K562 (cell line): ENCODE results near the gene SMURF1. TPM values are rescaled to one million over a fixed set of nuclear protein-coding genes. Genes with fewer than 3 reads are reported as not detected.

Experiments
- ATAC-seq: fragments of 200-7000 bp; cut with Tn5 transposase; 3 replicates; pipeline ENCODE4 v1.9.1; 2020; ENCODE audit warnings: moderate library complexity
- BruUV-seq: library from RNA; stranded (reverse); fragments of 400-500 nt; replicated peaks from 2 replicates; lab custom pipeline; 2021; lab: Mats Ljungman, UMichigan
- CTCF ChIA-PET: fragments of 300-600 bp; formaldehyde crosslinking; extraction: SDS; loops from one replicate; lab custom pipeline; 2021; ENCODE audit warnings: low intra/inter-chr PET ratio; lab: Yijun Ruan, JAX
- POLR2A ChIA-PET: fragments of 300-600, 350-650 bp; sonication (Branson Sonifier 250); formaldehyde crosslinking; extraction: SDS; loops from one replicate; lab custom pipeline; 2021; ENCODE audit warnings: antibody characterized with exemption, inconsistent platforms; lab: Yijun Ruan, JAX
- DNase-seq, 4 experiments: peaks; one replicate each; pipeline versions ENCODE4 v3.0.0 to v3.0.0-alpha.2; 2011 to 2018; ENCODE audit warnings: low spot score in 3 of 4, mixed read lengths in 3 of 4; ENCODE audit errors: extremely low read depth in 1 of 4
- FAIRE-seq: peaks from 2 replicates; lab custom pipeline; 2011; peaks lifted over from hg19 to GRCh38; lab: Jason Lieb, UNC
- H2AFZ ChIP-seq: 2 replicates; pipeline ENCODE4 v1.6.0; 2011; ENCODE audit warnings: low read depth, low read length, control low read depth, inconsistent platforms
- H3K27ac ChIP-seq: fragments of 200-600 bp; 3 replicates; pipeline ENCODE4 v1.8.0; 2011; ENCODE audit warnings: low read depth, mild to moderate bottlenecking, control low read depth, inconsistent platforms, low read length, moderate library complexity, mixed read lengths; ENCODE audit errors: extremely low read depth
- H3K27me3 ChIP-seq, 2 experiments: fragments of 300-600 bp in 1 of 2; 2 replicates in 1 of 2; 3 replicates in 1 of 2; pipeline versions ENCODE4 v1.6.0 to v1.8.0; 2011; ENCODE audit warnings: inconsistent platforms in 2 of 2, low read length in 2 of 2, mild to moderate bottlenecking in 1 of 2, mixed read lengths in 1 of 2, moderate library complexity in 1 of 2; ENCODE audit not compliant: control insufficient read depth in 2 of 2, insufficient read depth in 2 of 2
- H3K36me3 ChIP-seq: fragments of 300-600 bp; 3 replicates; pipeline ENCODE4 v1.8.0; 2011; ENCODE audit warnings: mild to moderate bottlenecking, low read length, inconsistent platforms; ENCODE audit not compliant: control insufficient read depth, insufficient read depth
- H3K4me1 ChIP-seq, 2 experiments: fragments of 200-600 bp in 1 of 2; replicated peaks in 1 of 2; 2 replicates in 1 of 2; 3 replicates in 1 of 2; pipeline versions ENCODE4 v1.5.1 to v1.8.0; 2011; ENCODE audit warnings: inconsistent platforms in 2 of 2, low read length in 2 of 2, mild to moderate bottlenecking in 1 of 2, mixed read lengths in 1 of 2, moderate library complexity in 1 of 2; ENCODE audit not compliant: control insufficient read depth in 2 of 2, insufficient read depth in 2 of 2
- H3K4me2 ChIP-seq: 2 replicates; pipeline ENCODE4 v1.6.1; 2011; ENCODE audit warnings: low read length, control low read depth, inconsistent platforms, mixed read lengths; ENCODE audit not compliant: insufficient read depth
- H3K4me3 ChIP-seq: fragments of 200-600 bp; sonication (generic), shearing (Covaris generic); 2 replicates; pipeline ENCODE4 v1.5.1; 2016; ENCODE audit warnings: control low read depth, inconsistent platforms
- H3K79me2 ChIP-seq: fragments of 200-600 bp; 3 replicates; pipeline ENCODE4 v1.8.0; 2011; ENCODE audit warnings: low read length, inconsistent platforms; ENCODE audit not compliant: control insufficient read depth, insufficient read depth
- H3K9ac ChIP-seq, 2 experiments: 2 replicates each; pipeline versions ENCODE4 v1.6.0 to v1.6.1; 2011; ENCODE audit warnings: low read depth in 2 of 2, low read length in 2 of 2, control low read depth in 1 of 2, inconsistent platforms in 1 of 2, mild to moderate bottlenecking in 1 of 2, mixed read lengths in 1 of 2; ENCODE audit not compliant: insufficient read depth in 1 of 2
- H3K9me1 ChIP-seq: one replicate; pipeline ENCODE4 v1.6.0; 2011; ENCODE audit warnings: inconsistent platforms, mild to moderate bottlenecking, low read length, moderate library complexity; ENCODE audit not compliant: control insufficient read depth, insufficient read depth
- H3K9me3 ChIP-seq: replicated peaks from 2 replicates; pipeline ENCODE4 v1.5.1; 2011; ENCODE audit warnings: low read depth, low read length, inconsistent platforms; ENCODE audit not compliant: control insufficient read depth, insufficient read depth
- H4K20me1 ChIP-seq: replicated peaks from 2 replicates; pipeline ENCODE4 v1.6.1; 2011; ENCODE audit warnings: low read length, inconsistent platforms, mixed read lengths; ENCODE audit not compliant: control insufficient read depth, insufficient read depth
- FOXA1 ChIP-seq: fragments of 450-650 bp; IDR thresholded peaks from 2 replicates; pipeline ENCODE4 v1.6.1; 2016; ENCODE audit warnings: mild to moderate bottlenecking, borderline replicate concordance
- MNT ChIP-seq, 2 experiments: fragments of 450-650 bp; conservative IDR thresholded peaks; 2 replicates each; pipeline ENCODE4 v1.6.1; 2017; ENCODE audit warnings: mild to moderate bottlenecking in 2 of 2, moderate library complexity in 2 of 2
- NKRF ChIP-seq: fragments of 450-650 bp; IDR thresholded peaks from 2 replicates; pipeline ENCODE4 v1.6.1; 2016; ENCODE audit warnings: borderline replicate concordance
- POLR2G ChIP-seq: fragments of 200-400 bp; formaldehyde crosslinking; IDR thresholded peaks from 2 replicates; pipeline ENCODE4 v1.6.1; 2017; ENCODE audit warnings: low read depth, mild to moderate bottlenecking, antibody characterized with exemption, low read length, moderate library complexity
- SAFB2 ChIP-seq: fragments of 200-400 bp; formaldehyde crosslinking; IDR thresholded peaks from 2 replicates; pipeline ENCODE4 v1.6.1; 2018; ENCODE audit warnings: borderline replicate concordance, low read length, low read depth, moderate library complexity; ENCODE audit not compliant: severe bottlenecking
- TBL1XR1 ChIP-seq, 2 experiments: IDR thresholded peaks; 2 replicates each; pipeline ENCODE4 v1.6.1; 2012; ENCODE audit warnings: improper control_type of control experiment in 2 of 2, low read length in 2 of 2, mild to moderate bottlenecking in 1 of 2
- TCF3 ChIP-seq: sonication (generic); formaldehyde crosslinking; IDR thresholded peaks from 2 replicates; pipeline ENCODE4 v1.4.0; 2020; ENCODE audit warnings: mild to moderate bottlenecking, missing genetic modification reagents
- TOE1 ChIP-seq, 2 experiments: fragments of 450-650 bp in 1 of 2; sonication (generic) in 1 of 2; formaldehyde crosslinking in 1 of 2; IDR thresholded peaks; 2 replicates each; pipeline versions ENCODE4 v1.7.1 to v1.8.0; 2016 to 2022; ENCODE audit warnings: borderline replicate concordance in 2 of 2, mild to moderate bottlenecking in 2 of 2, antibody characterized with exemption in 1 of 2, inconsistent platforms in 1 of 2, low read depth in 1 of 2, missing genetic modification reagents in 1 of 2, moderate library complexity in 1 of 2
- ZBTB33 ChIP-seq: sonication (generic); formaldehyde crosslinking; IDR thresholded peaks from 2 replicates; pipeline ENCODE4 v1.8.1; 2023; ENCODE audit warnings: mild to moderate bottlenecking, missing genetic modification reagents
- WGBS: fragments of 100-300 bp; shearing (Covaris generic); methylation state at CpG from one replicate; pipeline ENCODE4 v1.1.6; 2016; ENCODE audit warnings: low coverage, mixed read lengths; ENCODE audit not compliant: insufficient coverage; ENCODE audit errors: missing lambda C conversion rate; 5-methylcytosine and 5-hydroxymethylcytosine counted together
- in situ Hi-C: fragments of 300-500 bp; cut with MboI; formaldehyde crosslinking; loops from 4 replicates; pipeline ENCODE4 v1.15.0; 2018; ENCODE audit warnings: inconsistent platforms, mixed read lengths
- intact Hi-C: fragments of 100-400 bp; cut with micrococcal nuclease; formaldehyde crosslinking; loops from 2 replicates; pipeline ENCODE4 v1.14.2; 2022
- polyA plus RNA-seq, 8 experiments: library from polyadenylated mRNA; depleted of rRNA in 4 of 8; stranded (reverse) in 5 of 8; unstranded in 3 of 8; fragments of >200 nt; fragmentation: Nextera tagmentation in 2 of 8; fragmentation: Illumina TruSeq in 1 of 8; extraction: Ambion mirVana in 2 of 8; extraction: Trizol in 1 of 8; gene quantifications; 2 replicates each; pipeline versions ENCODE4 v1.2.1 to v1.2.3, GENCODE V29; 2011 to 2014; ENCODE audit warnings: inconsistent platforms in 1 of 8, missing spikeins in 1 of 8
- total RNA-seq, 7 experiments: library from RNA; depleted of rRNA in 6 of 7; stranded (reverse); fragments of >200 nt in 6 of 7; fragmentation: Illumina TruSeq in 2 of 7; extraction: Trizol in 2 of 7; gene quantifications; 2 replicates each; pipeline versions ENCODE4 v1.2.1 to v1.2.3, GENCODE V29; 2011 to 2021; ENCODE audit warnings: low replicate concordance in 1 of 7

SMURF1 gene
- total and polyA plus RNA-seq, 9 of the 15 experiments (the other 6 are each of a cell fraction or from before 2014, with no cell fraction given), result 1.0 to 20.1 (median 12.6) TPM

GRCh38 chr7:99013266-99014112 lies 130.4 kb downstream of the SMURF1 start:
- WGBS, result 90% methylated on average over 25 of the region's 25 CpGs
- H3K9me3 ChIP-seq, result no peaks in the 10 kb centered on the region
- H3K9me1 ChIP-seq, result no peaks in the 10 kb centered on the region
- no peaks in the 10 kb centered on the region for H3K79me2 ChIP-seq
- in situ Hi-C loops (no loop called here), intact Hi-C loops (no loop called here)
- CTCF ChIA-PET, result no interaction called here
- H3K4me3 ChIP-seq, result no peak overlapping the region
- H3K27me3 ChIP-seq, result no peaks in the 10 kb centered on the region
- H3K4me1 ChIP-seq, result peaks cover 0 to 6% of the 10 kb centered on the region in 2 experiments; a peak in 1 of 5 replicates
- H2AFZ ChIP-seq, result no peak overlapping the region
- peaks cover 75% of the 10 kb centered on the region for H3K36me3 ChIP-seq
- no TSS peak for BruUV-seq
- no peak for DNase-seq
- no peaks in the 10 kb centered on the region for H4K20me1 ChIP-seq
- POLR2A ChIA-PET, result interaction anchor here (0.6 to 3.7 kb wide), 4 partner anchors 9 to 187 kb away, joined by 3 to 9 read pairs (median 4); no protein-coding TSS in a partner anchor
- no peak for FAIRE-seq
- H3K4me2 ChIP-seq, result no peak overlapping the region
- H3K27ac ChIP-seq, result no peak overlapping the region
- ATAC-seq, result peak; percentile 18; the same call in 2 of the 3 replicates
- peak overlapping the region in 1 of 2 experiments; percentile 54; a peak in 2 of 4 replicates for H3K9ac ChIP-seq
- TF ChIP-seq MNT (conservative IDR thresholded peaks at IDR 0.05), result no peak
- TF ChIP-seq NKRF, result no peak
- TF ChIP-seq TCF3 (CRISPR knock-in tag), result no peak
- no peak for TF ChIP-seq SAFB2
- no peak for TF ChIP-seq TBL1XR1 (IDR thresholded peaks at IDR 0.05; ENCODE audit: low read length in 2 of 2)
- no peak for TF ChIP-seq TOE1 (IDR thresholded peaks at IDR 0.05; ENCODE audit: borderline replicate concordance)
- TF ChIP-seq TOE1 (CRISPR knock-in tag; IDR thresholded peaks at IDR 0.05; ENCODE audit: borderline replicate concordance, low read depth), result no peak
- TF ChIP-seq POLR2G, result 0 out of 2 replicates have a peak, but pooled peaks have one; percentile 23
- no peak for TF ChIP-seq FOXA1
- 0 out of 2 replicates have a peak, but pooled peaks have one; percentile 26 for TF ChIP-seq ZBTB33
- TF ChIP-seq, all 486 proteins: peak for 2
